Measurements from ENCODE around the gene TTC28. TPM values are rescaled to one million over a fixed set of nuclear protein-coding genes. Genes with fewer than 3 reads are reported as not detected.
"Not testable (repeated sequence)": the region's sequence is repeated elsewhere in the genome, so short reads cannot be mapped to it uniquely, and the experiment has no call there.

Gene TTC28
- total RNA-seq, 1 donor from 2014 or later, result 13.5 TPM

- DNase-seq (ENCODE audit: low read depth), result no peak
- no peak overlapping the region for H3K4me3 ChIP-seq (ENCODE audit: low read depth, low read length)
- H3K36me3 ChIP-seq (ENCODE audit: control insufficient read depth, insufficient read depth, low read length), result no peaks in the 10 kb centered on the region
- H3K27me3 ChIP-seq (ENCODE audit: control insufficient read depth, insufficient read depth, low read length), result no peaks in the 10 kb centered on the region
- TF ChIP-seq, protein P1, sequence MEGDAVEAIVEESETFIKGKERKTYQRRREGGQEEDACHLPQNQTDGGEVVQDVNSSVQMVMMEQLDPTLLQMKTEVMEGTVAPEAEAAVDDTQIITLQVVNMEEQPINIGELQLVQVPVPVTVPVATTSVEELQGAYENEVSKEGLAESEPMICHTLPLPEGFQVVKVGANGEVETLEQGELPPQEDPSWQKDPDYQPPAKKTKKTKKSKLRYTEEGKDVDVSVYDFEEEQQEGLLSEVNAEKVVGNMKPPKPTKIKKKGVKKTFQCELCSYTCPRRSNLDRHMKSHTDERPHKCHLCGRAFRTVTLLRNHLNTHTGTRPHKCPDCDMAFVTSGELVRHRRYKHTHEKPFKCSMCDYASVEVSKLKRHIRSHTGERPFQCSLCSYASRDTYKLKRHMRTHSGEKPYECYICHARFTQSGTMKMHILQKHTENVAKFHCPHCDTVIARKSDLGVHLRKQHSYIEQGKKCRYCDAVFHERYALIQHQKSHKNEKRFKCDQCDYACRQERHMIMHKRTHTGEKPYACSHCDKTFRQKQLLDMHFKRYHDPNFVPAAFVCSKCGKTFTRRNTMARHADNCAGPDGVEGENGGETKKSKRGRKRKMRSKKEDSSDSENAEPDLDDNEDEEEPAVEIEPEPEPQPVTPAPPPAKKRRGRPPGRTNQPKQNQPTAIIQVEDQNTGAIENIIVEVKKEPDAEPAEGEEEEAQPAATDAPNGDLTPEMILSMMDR (IDR thresholded peaks at IDR 0.05; ENCODE audit: insufficient read depth, low read length, poor library complexity, severe bottlenecking), result no peak
These were observed 60.4 kb downstream of the TTC28 start for GRCh38 chr22:28619236-28619635.

- H3K27me3 ChIP-seq (ENCODE audit: control insufficient read depth, insufficient read depth, low read length); DNase-seq (ENCODE audit: low read depth); H3K36me3 ChIP-seq (ENCODE audit: control insufficient read depth, insufficient read depth, low read length); H3K4me3 ChIP-seq (ENCODE audit: low read depth, low read length): not testable (repeated sequence)
These were observed 64.2 kb downstream of the TTC28 start for GRCh38 chr22:28615423-28615822.

DNA sequence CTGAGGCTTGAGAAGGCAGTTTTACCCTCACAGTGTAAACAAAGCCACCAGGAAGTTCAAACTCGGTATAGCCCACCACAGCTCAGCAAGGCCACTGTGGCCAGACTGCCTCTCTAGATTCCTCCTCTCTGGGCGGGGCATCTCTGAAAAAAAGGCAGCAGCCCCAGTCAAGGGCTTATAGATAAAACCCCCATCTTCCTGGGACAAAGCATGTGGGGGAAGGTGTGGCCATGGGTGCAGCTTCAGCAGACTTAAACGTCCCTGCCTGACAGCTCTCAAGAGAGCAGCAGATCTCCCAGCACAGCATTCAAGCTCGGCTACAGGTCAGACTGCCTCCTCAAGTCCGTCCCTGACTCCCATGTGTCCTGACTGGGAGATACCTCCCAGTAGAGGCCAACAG lies 69.7 kb downstream of the TTC28 start:
- Histone ChIP-seq H3K36me3 (ENCODE audit: control insufficient read depth, insufficient read depth, low read length) (no peaks in the 10 kb centered on the region), H3K4me3 (ENCODE audit: low read depth, low read length) (no peak overlapping the region), H3K27me3 (ENCODE audit: control insufficient read depth, insufficient read depth, low read length) (no peaks in the 10 kb centered on the region)
- TF ChIP-seq, protein P1 (IDR thresholded peaks at IDR 0.05; ENCODE audit: insufficient read depth, low read length, poor library complexity, severe bottlenecking), result no peak
- DNase-seq (ENCODE audit: low read depth), result no peak

DNA sequence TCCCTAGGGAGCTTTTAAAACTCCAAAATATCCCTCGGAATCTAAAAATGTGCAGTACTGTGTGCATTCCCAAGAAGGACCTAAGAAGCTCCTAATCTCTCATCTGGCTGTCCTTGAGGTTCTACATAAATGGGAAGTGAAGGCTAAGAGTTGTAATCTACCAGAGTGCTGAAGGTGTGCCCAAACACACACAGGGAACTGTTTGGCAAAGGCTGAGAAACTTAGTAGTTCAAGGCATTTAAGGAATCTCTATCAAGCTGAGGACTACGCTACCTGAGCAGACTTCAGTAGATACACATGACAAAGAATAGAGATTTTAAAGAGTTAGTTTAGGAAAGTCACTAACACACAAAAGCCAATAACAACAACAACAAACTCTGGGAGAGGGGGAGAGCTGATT lies 71.1 kb downstream of the TTC28 start:
- Histone ChIP-seq H3K27me3 (ENCODE audit: control insufficient read depth, insufficient read depth, low read length) (no peaks in the 10 kb centered on the region), H3K36me3 (ENCODE audit: control insufficient read depth, insufficient read depth, low read length) (no peaks in the 10 kb centered on the region), H3K4me3 (ENCODE audit: low read depth, low read length) (no peak overlapping the region)
- no peak for DNase-seq (ENCODE audit: low read depth)
- TF ChIP-seq, protein P1 (IDR thresholded peaks at IDR 0.05; ENCODE audit: insufficient read depth, low read length, poor library complexity, severe bottlenecking), result no peak

DNA sequence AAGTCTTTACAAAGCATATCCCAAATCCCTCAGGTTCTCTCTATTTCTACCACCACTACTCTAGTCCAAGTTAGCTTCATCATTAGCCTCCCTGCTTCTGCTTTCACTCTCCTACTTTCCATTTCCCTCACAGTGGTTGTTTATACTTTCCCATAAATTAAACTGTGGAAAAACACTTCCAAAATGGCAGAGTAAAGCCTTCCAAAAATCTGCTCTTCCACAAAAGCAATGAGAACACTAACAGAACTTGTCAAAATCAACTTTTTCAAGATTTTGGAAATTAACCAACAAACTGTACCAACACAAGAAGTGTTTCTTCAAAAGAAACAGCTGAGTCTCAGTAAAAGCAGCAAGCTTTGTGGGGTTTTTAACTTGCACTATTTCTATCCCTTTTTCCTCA lies 71.8 kb downstream of the TTC28 start:
- no peak overlapping the region for H3K4me3 ChIP-seq (ENCODE audit: low read depth, low read length)
- H3K36me3 ChIP-seq (ENCODE audit: control insufficient read depth, insufficient read depth, low read length), result no peaks in the 10 kb centered on the region
- no peaks in the 10 kb centered on the region for H3K27me3 ChIP-seq (ENCODE audit: control insufficient read depth, insufficient read depth, low read length)
- TF ChIP-seq, protein P1 (IDR thresholded peaks at IDR 0.05; ENCODE audit: insufficient read depth, low read length, poor library complexity, severe bottlenecking), result no peak
- DNase-seq (ENCODE audit: low read depth), result no peak

DNA sequence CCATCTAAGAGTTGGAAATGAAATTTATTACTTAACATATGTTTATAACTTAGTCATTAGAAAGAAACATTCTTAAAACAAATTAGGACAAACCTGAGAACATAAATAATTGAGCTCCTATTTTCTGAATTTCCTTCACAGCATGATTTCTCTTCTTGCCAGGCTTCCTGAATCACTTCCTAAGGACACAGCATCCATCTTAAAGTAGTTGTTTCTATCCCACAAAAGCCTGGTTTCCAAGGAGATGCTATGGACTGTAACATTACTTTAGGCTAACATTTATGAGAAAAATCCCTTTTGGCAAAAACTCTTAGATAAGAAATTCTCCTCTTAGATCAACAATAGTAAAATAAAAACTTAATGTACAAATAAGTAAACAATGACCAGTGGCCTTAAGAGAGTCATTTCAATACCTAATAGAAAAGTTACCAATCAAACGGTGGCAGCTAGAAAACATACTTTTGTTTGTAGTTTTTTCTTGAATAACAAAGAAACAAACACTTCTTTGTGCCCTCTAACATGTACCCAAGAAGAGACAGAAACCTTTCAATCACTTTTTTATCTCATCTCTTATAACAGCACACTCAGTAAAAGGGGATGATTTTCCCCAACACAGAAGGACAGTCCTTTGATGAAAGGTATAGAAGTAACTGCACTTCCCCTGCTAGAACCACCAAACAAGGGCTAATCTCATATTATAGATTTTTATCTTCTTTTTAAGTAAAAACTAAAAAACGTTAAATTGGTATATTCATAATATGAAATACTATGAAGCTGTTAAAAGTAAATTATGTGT lies 74.5 kb downstream of the TTC28 start:
- Histone ChIP-seq H3K36me3 (ENCODE audit: control insufficient read depth, insufficient read depth, low read length) (no peaks in the 10 kb centered on the region), H3K4me3 (ENCODE audit: low read depth, low read length) (no peak overlapping the region), H3K27me3 (ENCODE audit: control insufficient read depth, insufficient read depth, low read length) (no peaks in the 10 kb centered on the region)
- DNase-seq (ENCODE audit: low read depth), result no peak
- TF ChIP-seq, protein P1 (IDR thresholded peaks at IDR 0.05; ENCODE audit: insufficient read depth, low read length, poor library complexity, severe bottlenecking), result no peak
